ENCODE measurements around the gene HLA-B. TPM values are rescaled to one million over a fixed set of nuclear protein-coding genes. Genes with fewer than 3 reads are reported as not detected.
"Not testable (repeated sequence)": the region's sequence is repeated elsewhere in the genome, so short reads cannot be mapped to it uniquely, and the experiment has no call there.

Gene HLA-B
- polyA plus RNA-seq, 3 donors: 101 to 166 (median 145) TPM

DNA sequence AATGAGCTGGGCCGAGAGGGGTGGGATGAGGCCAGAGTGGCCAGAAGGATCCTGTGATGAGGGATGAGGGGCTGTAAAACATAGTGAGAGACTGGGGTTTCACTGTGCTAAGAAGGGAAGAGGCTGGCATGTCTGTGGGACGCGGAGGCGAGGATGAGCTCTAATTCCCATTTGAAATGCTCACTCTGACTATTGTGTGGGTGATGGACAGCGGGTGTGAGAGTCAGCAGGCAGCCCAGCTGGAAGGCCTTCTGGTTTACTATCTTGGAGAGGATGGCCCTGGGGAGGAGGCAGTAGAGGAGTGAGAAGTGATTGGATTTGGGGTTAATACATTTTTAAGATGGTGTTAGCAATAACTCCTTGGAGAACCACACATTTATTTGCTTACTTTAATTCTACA lies 37.0 kb upstream of the HLA-B start:
- DNase-seq (ENCODE audit: extremely low read depth in 1 of 11, low read depth in 9 of 11, low spot score in 4 of 11): no peak

DNA sequence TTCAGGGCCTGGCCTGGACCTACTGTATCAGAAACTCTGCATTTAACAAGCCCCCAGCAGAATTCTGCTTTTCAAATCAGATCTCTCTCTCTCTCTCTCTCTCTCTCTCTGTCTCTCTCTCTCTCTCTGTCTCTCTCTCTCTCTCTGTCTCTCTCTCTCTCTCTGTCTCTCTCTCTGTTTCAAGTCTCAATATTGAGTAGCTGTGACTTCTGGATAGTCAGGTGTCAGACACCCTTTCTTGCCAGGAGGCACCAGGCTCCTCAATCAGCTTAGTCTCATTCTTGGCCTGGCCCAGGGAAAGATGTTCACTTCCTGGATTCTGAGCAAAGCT lies 32.8 kb upstream of the HLA-B start:
- not testable (repeated sequence) for DNase-seq (ENCODE audit: extremely low read depth in 1 of 11, low read depth in 9 of 11, low spot score in 4 of 11)

- DNase-seq (ENCODE audit: extremely low read depth in 1 of 11, low read depth in 9 of 11, low spot score in 4 of 11): not testable (repeated sequence)
Observed at GRCh38 chr6:31388916-31389801, 32.2 kb upstream of the HLA-B start.

GRCh38 chr6:31386977-31387376 lies 30.0 kb upstream of the HLA-B start:
- no peak for DNase-seq (ENCODE audit: extremely low read depth in 1 of 11, low read depth in 9 of 11, low spot score in 4 of 11)

GRCh38 chr6:31386099-31386498 lies 29.1 kb upstream of the HLA-B start:
- no peak for DNase-seq (ENCODE audit: extremely low read depth in 1 of 11, low read depth in 9 of 11, low spot score in 4 of 11)

DNA sequence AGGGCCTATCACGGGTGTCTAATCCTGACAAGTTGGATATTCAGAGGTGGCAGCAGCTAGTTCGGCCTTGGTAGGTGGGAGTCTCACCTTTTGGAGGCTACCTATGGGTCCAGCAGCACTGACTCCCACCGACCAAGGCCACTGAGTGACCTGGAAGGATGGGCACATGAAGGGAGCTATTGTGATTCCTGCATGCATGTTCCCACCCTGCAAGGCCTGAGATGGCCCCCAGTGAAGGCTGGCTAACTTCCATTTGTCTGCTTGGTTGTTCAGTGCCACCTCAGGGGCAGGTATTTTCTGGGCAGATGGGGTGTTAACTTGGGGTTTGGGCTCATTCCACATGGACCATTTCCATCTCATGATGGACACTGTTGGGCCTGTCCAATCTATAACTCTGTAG lies 28.1 kb upstream of the HLA-B start:
- no peak for DNase-seq (ENCODE audit: extremely low read depth in 1 of 11, low read depth in 9 of 11, low spot score in 4 of 11)

GRCh38 chr6:31383149-31383548 lies 26.2 kb upstream of the HLA-B start:
- no peak for DNase-seq (ENCODE audit: extremely low read depth in 1 of 11, low read depth in 9 of 11, low spot score in 4 of 11)

DNA sequence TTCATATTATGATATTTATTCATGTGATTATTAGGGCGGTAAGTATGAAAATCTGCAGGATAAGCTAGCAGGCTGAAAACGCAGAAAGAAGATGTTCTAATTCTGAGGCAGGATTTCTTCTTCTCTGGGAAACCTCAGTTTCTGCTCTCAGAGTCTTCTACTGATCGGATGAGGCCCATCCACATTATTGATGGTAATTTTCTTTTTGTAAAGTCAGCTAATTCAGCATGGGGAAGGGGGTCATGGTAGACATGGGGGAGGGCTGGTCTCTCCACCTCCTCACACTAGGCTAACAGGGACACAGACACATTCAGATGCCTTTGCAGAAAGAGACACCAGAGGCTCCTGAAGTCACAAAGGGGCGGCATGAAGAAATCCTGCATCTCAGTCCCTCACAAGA lies 24.7 kb upstream of the HLA-B start:
- DNase-seq (ENCODE audit: extremely low read depth in 1 of 11, low read depth in 9 of 11, low spot score in 4 of 11): no peak

DNA sequence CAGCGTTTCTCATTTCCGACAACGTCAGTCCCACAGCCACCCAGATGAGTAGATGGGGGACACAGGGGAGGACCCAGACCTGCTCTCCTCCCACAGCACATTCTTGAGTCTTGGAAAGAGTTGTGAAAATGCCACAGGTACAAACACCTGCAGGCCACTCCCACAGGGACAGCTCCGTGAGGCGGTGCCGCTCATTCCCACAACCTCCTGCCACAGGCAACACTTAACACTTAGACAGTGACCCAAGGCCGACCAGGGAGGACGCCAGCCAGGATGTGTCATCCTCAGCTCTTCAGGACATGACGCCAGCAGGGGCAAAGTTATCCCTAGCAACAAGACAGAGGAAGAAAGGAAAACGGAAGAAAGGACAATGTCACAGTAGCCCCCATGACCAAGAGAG lies 22.9 kb upstream of the HLA-B start:
- no peak for DNase-seq (ENCODE audit: extremely low read depth in 1 of 11, low read depth in 9 of 11, low spot score in 4 of 11)

GRCh38 chr6:31378721-31379103 lies 21.7 kb upstream of the HLA-B start:
- no peak for DNase-seq (ENCODE audit: extremely low read depth in 1 of 11, low read depth in 9 of 11, low spot score in 4 of 11)

- no peak for DNase-seq (ENCODE audit: extremely low read depth in 1 of 11, low read depth in 9 of 11, low spot score in 4 of 11)
Observed at GRCh38 chr6:31378062-31378720, 21.2 kb upstream of the HLA-B start.

DNA sequence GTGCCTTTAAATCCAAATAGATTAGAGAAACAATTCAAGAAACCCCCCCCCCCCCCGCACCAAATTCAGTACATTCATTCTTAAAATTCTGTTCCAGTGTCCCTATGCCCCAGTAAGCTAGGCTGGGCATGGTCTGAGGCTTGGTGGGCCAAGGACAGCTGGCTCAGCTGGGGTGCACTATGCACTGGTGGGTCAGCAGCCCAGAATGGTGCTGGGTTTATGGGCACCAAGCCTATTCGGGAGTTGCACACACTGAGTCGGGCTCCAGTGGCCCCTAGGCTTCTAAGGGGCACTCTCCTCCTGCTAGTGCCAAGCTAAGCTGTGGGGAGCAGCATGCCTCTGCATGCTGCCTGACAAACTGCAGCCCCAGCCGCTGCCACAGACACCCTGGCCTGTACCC lies 20.1 kb upstream of the HLA-B start:
- no peak for DNase-seq (ENCODE audit: extremely low read depth in 1 of 11, low read depth in 9 of 11, low spot score in 4 of 11)

- no peak for DNase-seq (ENCODE audit: extremely low read depth in 1 of 11, low read depth in 9 of 11, low spot score in 4 of 11)
Observed at GRCh38 chr6:31375699-31376098, 18.7 kb upstream of the HLA-B start.

DNA sequence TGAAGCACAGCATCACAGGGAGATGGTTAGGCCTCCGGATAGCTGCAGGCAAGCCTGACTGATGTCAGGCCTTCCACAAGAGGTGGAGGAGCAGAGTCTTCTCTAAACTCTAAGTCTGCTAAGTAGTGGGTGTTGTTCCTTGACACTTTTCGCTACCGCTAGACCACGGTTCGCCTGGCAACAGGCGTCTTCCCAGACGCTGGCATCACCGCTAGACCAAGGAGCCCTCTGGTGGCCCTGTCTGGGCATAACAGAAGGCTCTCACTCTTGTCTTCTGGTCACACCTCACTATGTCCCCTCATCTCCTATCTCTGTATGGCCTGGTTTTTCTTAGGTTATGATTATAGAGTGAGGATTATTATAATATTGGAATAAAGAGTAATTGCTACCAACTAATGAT lies 17.1 kb upstream of the HLA-B start:
- not testable (repeated sequence) for DNase-seq (ENCODE audit: extremely low read depth in 1 of 11, low read depth in 9 of 11, low spot score in 4 of 11)

- DNase-seq (ENCODE audit: extremely low read depth in 1 of 11, low read depth in 9 of 11, low spot score in 4 of 11): no peak
Observed at GRCh38 chr6:31368461-31368860, 11.5 kb upstream of the HLA-B start.

DNA sequence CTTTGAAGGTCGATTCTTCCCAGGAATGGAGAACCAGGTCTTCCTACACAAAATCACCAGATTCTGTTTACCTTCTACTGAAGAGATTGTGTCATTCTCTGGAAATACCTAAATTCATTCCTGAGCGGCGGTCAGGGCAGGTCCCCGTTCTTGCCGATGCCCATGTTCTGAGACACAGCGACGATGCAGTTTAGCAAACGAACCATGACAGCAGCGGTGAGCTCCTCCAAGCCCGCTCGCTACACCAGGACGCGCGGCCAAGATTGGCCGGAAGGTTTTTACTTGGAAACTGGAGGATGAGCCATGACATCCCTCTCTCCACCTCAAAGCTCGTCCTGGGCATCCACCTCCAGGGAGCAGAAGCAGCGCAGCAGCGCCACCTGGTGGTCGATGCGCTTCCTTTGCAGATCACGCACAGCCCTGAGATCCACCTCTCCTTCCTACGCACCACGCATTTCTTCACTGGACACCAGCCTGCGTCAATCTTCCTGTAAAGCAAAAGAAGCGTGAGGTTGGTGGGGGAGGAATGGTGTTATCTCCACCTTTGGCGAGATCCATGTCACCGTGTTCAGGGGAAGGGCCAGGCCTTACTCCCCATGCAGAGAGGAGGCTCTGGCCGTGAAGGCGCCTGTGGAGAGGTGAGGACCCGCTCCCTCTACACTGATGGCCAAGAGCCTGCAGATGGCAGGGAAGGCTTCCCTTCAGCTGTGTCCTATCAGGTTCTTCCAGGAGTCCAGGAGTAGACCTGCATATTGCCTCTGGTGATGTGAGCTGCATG lies 9.9 kb upstream of the HLA-B start:
- peak; percentile 73 to 93 (median 81) for DNase-seq (ENCODE audit: extremely low read depth in 1 of 11, low read depth in 9 of 11, low spot score in 4 of 11)

DNA sequence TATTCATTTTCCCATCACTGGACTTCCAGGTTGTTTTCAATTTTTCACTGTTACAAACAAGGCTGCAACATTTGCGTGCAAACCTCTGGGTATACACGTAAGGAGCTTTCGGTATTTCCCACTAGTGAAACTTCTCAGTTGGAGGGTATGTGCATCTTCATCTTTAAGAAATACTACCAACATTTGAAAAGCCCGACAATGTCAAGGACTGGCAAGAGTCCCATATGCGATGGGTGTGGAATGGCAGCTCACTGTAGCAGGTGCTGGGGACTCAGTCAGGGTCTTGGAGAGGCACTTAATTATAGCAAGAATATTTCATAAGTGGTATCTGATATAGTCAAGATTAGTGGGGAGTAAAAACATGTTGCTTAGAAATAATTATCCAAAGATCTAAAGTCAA lies 8.9 kb upstream of the HLA-B start:
- no peak for DNase-seq (ENCODE audit: extremely low read depth in 1 of 11, low read depth in 9 of 11, low spot score in 4 of 11)

GRCh38 chr6:31363811-31364210 lies 6.8 kb upstream of the HLA-B start:
- DNase-seq (ENCODE audit: extremely low read depth in 1 of 11, low read depth in 9 of 11, low spot score in 4 of 11): no peak

DNA sequence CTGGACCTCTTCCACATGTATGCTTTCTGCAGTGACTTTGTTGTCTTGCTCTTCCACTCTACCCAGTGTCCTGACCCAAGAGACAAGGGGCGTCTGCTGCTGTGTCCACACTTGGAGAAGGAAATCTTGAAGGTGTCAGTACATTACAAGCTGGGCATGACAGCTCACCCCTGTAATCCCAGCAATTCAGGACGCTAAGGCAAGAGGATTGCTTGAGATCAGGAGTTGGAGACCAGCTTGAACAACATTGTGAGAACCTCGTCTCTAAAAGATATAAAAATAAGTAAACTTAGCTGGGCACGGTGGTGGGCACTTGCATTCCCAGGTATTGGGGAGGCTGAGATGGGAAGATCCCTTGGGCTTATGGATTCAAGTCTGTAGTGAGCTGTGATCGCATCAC lies 5.8 kb upstream of the HLA-B start:
- DNase-seq (ENCODE audit: extremely low read depth in 1 of 11, low read depth in 9 of 11, low spot score in 4 of 11): no peak

DNA sequence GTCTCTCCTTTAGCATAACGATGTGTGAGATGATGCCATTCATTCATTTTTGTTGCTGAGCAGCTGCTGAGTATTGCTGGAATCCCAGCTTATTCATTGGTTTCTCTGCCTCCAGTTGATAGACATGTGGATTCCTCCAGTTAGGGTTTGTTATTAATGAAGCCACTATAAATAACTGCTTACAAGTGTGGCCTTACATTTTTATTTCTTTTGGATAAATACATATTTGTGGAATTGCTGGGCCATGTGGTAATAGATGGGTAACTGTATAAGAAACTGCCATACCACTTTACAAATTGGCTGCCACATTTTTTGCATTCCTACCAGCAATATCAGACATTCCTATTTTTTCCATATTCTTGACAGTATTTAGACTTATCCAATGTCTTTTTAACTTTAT lies 2.6 kb upstream of the HLA-B start:
- no peak for DNase-seq (ENCODE audit: extremely low read depth in 1 of 11, low read depth in 9 of 11, low spot score in 4 of 11)

All from renal cortex interstitium (tissue), 11 donors.